ENCODE data around the gene USP49.
"Not testable (repeated sequence)": the region's sequence is repeated elsewhere in the genome, so short reads cannot be mapped to it uniquely, and the experiment has no call there.

The USP49 gene

DNA sequence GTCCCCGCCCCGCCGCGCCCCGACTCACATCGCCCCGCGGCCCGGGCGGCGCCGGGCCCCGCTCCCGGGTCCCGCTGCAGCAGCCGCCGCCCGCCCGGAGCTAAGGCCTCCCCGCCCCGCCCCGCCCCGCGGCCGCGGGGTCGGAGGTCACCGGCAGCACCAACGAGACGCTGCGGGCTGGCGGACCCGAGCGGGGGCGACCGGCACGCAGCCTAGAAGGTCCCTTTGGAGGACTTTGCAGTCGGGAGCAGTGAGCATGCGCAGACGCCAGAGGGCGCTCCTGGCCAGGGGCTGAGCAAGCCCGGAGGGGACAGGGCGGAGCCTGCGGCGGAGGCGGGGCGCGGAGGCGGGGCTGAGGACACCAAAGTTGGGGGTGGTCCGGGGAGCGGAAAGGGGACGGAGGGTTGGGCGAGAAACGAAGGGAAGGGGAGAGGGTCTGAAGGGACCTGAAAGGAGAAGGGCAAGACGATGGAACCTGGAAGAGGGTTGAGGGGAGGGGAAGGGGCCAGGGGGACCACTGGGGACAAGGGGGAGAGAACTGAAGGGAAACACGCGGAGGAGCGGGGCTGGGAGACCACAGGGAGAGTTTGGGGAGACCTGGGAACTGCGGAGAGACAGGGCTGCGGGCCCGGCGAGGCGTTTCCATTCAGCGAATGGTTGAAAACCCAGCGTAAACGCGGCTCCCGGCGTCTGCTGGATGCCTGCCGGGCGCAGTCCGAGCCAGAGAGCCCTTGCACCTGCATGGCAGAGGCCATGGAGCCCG, 115.2 kb downstream of the USP49 start, which contains the start of gene FRS3:
TSS of gene FRS3 (minus strand) at position 113 of the 763 bp plus-strand sequence. CDS start 2,913 bp downstream, outside the sequence.
- peak; percentile 94 for DNase-seq (ENCODE audit: low spot score)

DNA sequence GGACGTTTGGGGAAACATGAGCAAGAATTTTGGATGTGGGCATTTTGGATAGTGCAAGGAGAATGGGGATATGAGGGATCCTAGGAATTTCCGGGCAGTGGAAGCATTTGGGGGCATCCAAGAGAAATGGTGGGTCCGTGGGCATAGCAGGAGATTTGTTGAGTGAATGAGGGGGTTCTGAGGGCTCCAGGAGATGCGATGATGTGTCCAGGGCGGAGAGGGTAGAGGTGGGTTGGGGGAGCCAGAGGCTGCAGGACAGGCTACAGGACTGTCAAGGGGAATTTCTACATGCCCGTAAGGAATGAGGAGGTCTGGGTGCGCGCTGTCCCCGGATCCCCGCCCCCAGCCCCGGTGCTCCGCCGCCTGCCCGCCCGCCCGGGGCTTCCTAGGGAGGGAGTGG, 115.8 kb downstream of the USP49 start:
- no peak for DNase-seq (ENCODE audit: low spot score)

DNA sequence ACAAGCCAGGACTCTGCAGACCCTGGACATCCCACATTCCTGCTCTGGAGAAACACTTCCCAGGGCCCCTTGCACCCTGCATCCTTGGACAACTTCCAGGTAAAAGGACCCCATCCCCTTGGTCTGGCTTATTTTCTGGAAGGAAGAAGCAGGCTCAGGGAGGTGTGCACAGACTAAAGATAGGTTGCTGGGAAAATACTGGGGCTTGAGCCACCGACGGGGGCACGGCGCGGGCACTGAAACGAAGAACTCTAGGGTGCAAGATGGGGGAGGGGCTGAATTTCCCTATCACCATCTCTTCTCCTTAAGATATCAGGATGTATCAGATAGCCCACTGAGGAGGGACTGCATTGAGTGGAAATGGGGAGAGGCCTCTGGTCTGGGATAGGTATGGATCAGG, 116.3 kb downstream of the USP49 start:
- no peak for DNase-seq (ENCODE audit: low spot score)

DNA sequence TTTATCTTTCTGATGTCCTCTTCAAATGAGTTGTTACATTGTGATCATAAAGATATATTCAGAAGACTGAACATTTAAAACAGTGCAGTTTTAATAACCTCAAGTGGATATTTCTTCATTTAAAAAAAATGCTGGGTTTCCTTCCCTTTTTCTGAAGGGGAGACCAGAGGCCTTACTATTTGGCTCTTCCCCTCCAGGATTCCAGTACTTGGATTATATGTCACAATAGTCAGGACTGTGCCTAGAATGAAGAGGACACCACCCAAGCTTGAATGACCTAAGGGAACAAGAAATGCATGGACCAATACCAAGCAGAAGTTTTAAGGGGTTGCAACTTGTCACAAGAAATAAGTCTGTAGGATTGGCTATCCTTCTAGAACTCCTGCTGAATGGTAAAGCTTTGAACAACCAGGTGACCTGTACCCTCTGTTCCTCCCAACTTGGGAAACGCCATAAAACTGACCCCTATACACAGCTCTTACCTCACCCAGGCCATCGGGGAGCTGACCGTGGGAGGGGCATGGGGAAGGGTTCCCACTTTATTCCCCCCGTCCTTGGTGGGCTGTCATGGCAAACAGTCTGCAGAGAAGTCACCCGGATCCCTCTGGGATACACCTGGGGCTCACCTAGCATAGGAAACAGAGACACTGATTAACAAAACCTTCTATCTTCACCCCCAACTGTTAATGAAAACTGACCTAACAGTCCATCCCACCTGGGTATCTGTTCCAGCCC, 117.5 kb downstream of the USP49 start:
- DNase-seq (ENCODE audit: low spot score), result no peak

DNA sequence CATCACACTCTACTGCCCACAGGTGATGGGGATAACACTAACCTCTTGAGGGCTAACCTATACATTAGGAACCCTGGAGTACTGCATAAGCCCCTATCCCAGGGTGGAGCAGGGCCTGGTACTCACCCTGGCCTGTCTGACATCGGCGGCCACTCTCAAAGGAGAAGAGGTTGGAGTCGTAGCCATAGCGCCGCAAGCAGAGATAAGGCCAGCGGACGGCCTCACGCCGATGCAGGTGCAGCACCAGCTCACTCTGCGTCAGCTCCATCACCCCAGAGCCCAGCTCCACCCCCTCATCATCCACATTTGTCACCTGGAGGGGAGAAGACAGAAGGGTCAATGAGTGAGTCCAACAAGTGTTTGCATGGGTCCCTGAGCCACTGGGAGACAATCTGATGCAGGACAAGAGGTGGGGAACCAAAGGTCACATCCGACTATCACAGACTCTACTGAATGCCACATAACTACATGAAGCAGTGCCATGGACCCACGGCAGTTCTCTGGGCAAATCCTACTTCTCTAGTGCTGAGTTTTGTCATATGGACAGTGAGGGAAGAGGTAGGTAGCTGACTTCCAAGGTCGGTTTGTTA, 119.8 kb downstream of the USP49 start:
- no peak for DNase-seq (ENCODE audit: low spot score)

DNA sequence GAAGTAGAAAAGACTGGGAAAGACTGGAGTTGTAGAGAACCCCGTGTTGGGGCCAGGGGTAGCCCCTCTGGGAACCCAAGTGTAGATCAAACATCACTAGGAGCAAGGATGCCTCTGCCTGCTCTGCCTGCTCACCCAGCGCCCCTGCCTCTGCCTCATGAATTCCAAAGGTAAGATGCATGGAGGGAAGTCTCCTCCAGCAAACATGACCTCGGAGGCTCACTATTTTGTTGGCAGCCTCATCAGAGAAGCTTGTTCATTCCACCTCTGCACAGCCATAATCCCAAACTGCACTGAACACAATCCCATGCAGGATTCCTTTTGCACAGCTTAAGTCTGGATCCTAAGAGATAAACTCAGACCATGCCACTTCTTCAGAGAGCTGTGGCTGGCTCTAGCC, 120.3 kb downstream of the USP49 start:
- peak; percentile 22 for DNase-seq (ENCODE audit: low spot score)

DNA sequence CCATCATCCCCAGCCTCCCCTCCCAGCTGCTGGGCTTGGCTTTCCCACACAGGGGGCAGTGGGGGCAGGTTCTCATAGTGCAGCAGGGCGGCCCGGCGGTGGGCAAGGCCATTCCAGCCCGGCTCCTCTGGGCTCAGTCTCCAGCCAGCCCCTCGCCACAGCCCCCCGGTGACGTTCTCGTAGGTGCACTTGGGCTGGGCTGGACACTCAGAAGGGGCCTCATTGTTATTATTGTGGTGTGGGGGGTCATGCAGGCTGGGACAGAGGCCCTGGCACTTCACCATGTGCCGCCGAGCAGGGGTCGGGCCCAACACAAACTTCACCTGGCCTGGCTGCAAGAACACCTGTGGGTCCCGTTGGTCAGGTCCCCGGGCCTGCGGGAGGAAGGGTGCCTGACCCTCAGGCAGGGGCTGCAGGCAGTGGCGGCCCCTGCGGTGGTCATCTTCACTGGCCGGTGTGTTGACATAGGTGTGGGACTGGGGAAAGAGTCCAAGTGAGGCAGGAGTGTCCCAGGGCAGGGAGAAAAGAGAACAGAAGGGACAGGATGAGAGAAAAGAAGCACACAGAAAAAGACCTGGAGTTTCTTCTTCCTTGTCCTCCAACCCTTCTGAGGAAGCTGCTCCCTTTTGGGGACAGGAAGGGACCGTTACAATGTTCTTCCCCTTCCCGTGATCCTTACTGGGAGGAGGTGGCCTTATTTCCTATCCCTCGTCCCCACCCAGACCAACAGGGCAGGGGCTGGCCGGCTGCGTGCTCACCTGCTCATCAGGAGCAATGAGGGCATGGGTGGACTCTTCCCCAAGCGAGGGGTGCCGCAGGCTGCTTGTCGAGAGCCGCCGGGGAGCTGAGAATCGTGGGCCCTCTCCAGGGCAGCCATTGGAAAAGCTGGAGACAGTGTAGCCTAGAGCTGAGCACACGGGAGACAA, 123.9 kb downstream of the USP49 start:
- no peak for DNase-seq (ENCODE audit: low spot score)

DNA sequence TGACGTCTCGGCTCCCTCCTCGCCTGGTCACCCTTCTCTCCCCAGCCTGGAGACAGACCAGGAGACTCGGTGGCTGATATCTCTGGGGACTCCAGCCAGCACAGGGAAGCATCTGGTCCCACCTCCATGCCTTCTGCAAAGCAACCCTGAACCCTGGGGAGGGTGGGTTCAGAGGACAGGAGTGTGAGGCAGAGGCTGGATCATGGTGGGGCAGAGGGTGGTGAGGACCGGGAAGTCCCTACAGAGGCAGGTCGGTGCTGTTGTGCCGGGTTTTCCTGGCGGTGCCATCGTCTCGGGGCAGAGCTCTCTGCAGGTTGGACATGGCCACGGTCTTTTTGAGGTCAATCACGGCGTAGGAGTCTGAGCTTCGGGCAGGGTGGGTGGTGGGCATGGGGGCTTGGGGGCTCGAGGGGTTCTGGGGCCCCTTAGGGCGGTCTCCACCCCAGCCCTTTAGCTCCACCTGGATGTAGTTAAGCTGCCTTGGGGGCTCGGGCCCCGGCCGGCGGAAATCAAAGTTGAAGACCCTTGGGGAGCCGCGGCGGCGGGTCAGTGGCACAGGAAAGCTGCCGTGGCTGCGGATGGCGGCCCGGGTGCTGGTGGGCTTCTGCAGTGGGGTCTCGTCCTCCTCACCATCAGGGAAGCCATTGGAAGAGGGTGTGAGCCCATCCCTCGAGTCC, 124.7 kb downstream of the USP49 start:
- no peak for DNase-seq (ENCODE audit: low spot score)

DNA sequence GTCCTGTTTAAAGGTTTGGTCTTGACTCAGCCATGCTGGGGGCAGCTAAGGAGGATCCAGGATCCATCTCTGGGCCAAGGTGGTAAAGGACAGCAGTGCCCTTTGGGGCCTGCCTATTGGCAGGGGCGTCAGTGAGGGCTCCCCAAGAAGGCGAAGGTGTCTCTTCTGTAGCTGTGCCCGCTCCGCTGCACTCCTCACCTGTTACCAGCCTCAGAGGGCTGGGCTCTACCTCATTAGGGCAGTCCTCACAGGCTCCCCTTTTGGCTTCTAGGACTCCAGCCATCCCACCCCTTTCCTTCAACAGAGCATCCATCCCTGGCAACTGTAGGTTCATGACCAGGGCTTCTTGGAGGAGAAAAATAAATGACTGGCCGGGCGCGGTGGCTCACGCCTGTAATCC, 125.8 kb downstream of the USP49 start:
- DNase-seq (ENCODE audit: low spot score), result no peak

DNA sequence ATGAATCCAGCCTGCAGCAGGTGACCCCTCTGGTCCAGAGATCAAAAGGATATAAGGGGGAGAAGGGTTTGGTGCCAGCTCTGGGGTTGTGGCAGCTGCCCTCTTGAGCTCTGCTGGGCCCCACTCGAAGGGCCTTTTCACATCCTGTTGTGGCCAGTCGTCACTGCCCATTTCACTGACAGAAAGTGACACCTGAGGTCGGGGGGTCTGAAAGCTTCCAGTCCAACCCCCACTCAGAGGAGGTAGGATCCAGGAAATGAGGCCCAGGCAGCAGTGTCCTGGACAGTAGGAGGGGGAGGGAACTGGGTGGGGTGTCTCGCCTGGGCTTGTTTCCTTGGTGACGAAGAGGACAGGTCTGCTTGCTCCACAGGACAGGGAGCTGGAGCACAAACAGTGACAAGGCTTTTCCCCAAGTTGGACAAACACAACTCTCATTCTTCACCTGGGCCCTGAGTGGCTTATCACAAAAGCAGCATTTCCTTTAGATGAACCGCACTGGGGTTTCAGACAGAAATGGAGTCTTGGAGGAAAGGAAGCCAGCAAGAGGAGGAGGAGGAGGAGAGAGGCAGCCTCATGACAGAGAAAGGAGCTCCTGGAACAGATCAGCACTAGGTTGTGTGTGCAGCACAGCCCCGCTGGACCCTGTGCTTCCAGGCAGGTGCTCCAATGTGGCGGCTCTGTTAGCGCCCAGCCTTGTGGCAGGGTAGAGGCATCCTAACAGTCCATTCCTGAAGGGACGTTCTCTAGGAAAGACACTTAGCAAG, 126.4 kb downstream of the USP49 start:
- peak; percentile 35 for DNase-seq (ENCODE audit: low spot score)

DNA sequence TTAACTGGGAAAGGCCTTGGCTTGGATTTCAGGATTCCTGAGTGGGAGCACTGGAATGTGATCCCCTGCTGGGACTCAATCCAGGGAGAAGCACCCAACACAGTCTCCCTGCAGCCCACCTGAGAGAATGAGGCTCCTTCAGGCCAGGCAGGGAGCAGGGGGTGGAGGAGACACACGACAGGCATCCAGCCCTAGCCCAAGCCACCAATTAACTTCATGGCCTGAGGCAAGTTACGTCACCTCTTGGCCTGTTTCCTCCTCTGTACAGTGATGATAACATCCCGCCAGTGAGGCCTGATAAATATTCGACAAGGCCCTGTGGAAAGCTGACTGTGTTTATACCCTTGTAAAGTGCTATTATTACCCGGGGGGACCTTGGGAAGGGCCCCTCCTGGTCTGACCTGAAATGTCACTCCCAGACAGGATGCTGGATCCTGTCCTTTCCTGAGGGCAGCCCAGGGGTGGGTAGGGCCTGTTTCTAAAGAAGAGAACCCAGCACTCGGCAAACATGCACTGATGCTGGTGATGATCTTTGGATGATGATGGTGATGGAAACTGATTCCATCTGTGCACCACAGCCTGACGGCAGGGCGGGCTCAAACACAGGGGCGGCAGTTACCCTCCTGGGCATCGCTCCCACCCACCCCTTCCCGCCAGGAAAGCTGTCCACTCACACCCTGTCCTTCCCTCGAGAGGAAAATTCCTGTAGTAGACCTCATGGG, 127.9 kb downstream of the USP49 start:
- peak; percentile 70 for DNase-seq (ENCODE audit: low spot score)

DNA sequence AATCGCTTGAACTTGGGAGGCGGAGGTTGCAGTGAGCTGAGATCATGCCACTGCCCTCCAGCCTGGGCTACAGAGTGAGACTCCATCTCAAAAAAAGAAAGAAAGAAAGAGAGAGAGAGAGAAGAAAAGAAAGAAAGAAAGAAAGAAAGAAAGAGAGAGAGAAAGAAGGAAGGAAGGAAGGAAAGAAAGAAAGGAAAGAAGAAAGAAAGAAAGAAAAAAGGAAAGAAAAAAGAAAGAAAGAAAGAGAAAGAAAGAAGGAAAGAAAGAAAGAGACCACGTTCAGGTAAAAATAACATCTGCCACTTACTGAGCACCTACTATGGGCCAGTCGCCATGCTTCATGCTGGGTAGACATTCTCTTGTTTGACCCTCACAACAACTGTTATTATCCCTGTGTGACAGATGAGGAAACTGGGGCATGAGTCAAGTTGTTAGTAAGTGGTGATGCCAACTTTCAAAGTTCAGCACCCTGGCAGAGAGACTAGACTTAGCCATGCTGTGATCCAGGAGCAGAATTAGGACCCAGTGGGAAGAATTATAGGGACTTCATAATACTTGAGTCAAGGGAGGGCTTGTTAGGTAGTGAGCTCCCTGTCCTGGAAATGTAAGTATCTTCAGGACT, 129.0 kb downstream of the USP49 start:
- DNase-seq (ENCODE audit: low spot score), result not testable (repeated sequence)

DNA sequence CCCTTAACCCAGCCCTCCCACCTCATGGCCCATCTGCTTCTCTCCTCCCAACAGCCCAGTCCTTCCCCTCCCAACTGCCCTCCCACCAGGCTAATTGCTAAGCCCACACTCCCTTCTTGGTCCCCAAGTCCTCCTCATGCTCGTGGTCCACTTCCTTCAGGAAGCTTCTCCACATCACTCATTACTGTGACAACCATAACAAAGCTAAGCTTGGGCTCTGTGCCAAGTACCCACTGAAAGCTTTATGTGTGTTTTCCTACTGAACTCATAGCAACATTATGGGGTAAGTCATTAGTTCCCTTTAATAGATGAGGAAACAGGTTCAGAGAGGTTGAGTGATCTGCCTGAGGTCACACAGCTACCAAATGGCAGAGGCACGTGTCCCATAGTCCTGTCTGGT, 131.7 kb downstream of the USP49 start:
- peak; percentile 40 for DNase-seq (ENCODE audit: low spot score)

DNA sequence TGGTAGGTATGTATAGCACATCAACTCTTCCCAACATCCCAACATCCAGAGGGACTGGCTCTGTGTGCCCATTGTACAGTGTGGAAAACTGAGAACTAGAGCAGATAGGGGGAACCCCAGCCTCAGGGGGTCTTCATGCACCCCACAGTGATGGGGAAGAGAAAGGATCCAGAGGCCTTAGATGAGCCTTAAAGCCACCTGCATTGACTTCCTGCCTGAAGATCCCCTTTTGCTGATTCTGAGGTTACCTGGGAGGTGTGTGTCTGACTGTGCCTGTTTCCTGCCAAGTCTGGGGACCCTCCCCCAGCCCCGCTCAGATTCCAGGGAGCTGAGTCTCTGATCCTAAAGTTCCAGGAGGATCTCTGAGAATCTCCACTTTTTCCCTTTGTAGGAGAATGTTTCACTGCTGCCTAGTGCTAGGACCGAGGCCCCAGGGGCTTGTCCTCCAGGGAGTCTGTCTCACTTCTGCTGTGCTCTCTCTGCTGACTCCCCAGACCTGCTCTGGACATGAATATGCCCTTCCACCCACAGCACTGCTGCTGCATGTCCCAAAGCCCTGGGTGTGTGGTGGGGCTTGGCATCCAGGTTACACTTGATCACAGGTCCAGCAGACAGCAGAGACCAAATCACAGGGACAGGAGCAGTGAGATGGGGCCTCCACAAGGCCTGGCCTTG, 135.1 kb downstream of the USP49 start:
- DNase-seq (ENCODE audit: low spot score), result no peak

DNA sequence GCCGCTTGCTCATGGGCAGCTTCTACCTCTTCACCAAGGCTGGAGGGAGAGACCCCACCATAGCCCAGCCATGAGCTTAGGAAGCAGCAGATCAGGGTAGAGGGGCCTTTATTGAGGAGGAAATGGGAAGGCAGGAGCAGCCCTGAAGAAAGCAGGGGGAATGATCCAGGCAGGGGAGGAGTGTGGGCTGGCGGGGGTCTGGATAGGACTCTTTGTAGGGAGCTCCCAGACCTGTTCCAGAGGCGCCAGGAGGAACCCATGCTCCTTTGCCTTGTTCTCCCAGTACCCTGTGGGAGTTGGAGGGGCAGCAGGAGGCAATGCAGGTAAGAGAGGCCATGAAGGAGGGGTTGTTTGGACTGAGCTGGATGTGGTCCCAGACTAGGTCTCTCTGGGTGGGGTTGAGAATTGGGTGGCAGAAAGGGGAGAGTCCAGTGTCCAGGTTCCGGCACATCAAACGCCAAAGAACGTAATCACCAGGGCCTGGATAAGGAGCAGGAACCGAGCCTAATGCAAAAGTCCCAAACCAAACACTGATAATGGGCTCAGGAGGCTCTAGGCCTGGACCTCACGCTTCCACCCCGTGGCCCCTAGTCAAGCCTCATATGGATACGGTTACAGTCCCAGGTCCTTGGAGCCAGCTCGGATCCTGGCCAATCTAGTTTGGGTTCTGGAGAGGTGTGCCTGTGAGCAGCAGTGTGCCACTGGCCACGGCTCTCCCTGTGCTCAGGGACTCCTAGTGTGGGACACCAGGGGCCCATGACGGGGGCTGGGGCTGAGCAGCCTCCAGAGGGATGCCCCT, 135.9 kb downstream of the USP49 start:
- DNase-seq (ENCODE audit: low spot score), result no peak

DNA sequence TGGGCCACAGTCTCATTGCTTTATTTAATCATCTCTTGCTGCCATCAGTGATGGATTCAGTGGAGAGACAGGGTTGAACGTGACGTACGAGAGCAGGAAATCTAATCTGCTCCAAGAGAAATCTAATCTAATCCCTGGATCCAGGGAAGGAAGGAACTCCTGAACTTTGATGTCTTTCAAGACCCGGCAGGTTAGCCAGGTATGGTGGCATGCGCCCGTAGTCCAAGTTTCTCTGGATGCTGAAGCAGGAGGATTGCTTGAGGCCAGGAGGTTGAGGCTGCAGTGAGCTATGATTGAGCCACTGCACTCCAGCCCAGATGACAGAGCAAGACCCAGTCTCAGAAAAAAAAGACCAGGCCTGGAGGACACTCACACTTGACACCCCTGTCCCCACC, 136.5 kb downstream of the USP49 start:
- no peak for DNase-seq (ENCODE audit: low spot score)

DNA sequence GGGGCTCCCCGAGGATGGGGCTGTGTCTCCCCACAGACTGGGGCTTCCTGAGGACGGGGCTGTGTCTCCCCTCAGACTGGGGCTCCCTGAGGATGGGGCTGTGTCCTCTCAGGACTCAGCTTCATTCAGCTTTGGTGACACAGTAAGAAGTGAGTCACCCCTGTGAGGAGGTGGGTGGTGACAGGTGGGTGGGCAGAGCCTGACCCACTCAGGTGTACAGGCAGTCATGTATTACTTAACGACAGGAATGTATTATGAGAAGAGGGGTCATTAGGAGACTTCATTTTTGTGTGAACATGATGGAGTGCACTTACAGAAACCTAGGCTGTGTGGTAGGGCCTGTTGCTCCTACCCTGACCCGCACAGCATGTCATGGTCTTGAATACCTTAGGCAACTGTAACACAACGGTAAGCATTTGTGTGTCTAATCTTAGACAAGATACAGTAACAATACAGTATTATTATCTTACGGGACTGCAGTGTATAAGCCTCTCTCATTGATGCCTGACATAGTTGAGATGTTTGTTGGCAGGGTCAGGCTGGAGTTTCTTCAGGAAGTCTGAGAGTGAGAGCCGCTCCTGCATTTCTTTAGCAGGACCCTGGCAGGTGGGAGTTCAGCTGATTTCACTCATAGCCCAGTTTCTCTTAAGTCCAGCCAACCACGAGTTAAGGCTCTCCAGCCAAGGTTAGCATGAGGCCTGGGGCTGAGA, 137.1 kb downstream of the USP49 start:
- peak; percentile 77 for DNase-seq (ENCODE audit: low spot score)
